ENCODE data around the gene CACNA1H. TPM values are rescaled to one million over a fixed set of nuclear protein-coding genes. Genes with fewer than 3 reads are reported as not detected.

The CACNA1H gene
- total and polyA plus RNA-seq, 2 of the 4 experiments (the other 2 are of a cell fraction): 1.6 to 5.8 TPM

GRCh38 chr16:1121601-1122397, 31.1 kb upstream of the CACNA1H start:
- WGBS, 2 experiments (ENCODE audit: extremely low coverage in 2 of 2, insufficient read length in 1 of 2): 50% methylated on average over 12 of the region's 30 CpGs; no CpG with 5 or more reads in 1 of the 2 experiments
- dilution Hi-C loops (cut with HindIII; ENCODE audit: low sequenced_read_pairs, unreplicated experiment): no loop called here

More at GRCh38 chr16:1121601-1122397, 31.1 kb upstream of the CACNA1H start:
- H2BK5ac ChIP-seq (ENCODE audit: low read depth, low read length, poor library complexity, severe bottlenecking): no peak overlapping the region
- H4K91ac ChIP-seq (ENCODE audit: insufficient read depth, low read depth, low read length): no peak overlapping the region
- H3K4me3 ChIP-seq (ENCODE audit: insufficient read depth, low read depth, low read length): no peak overlapping the region
- no peak overlapping the region for H2BK120ac ChIP-seq (ENCODE audit: low read depth, low read length)
- no peaks in the 10 kb centered on the region for H4K20me1 ChIP-seq (ENCODE audit: insufficient read depth, low read length)
- no peak overlapping the region for H3K4me2 ChIP-seq (ENCODE audit: low read depth, low read length)
- no peak overlapping the region for H3K23ac ChIP-seq (ENCODE audit: low read depth, low read length)
- no peaks in the 10 kb centered on the region for H3K9me3 ChIP-seq (ENCODE audit: control insufficient read depth, insufficient read depth, low read length)
- H3K27ac ChIP-seq (ENCODE audit: insufficient read depth, low read length): no peak overlapping the region
- ChIA-PET POLR2A (ENCODE audit: unreplicated experiment) (no interaction called here), CTCF (no interaction called here)
- H2BK15ac ChIP-seq (ENCODE audit: low read depth, low read length): no peak overlapping the region
- H3K36me3 ChIP-seq (ENCODE audit: control insufficient read depth, insufficient read depth, low read length): no peaks in the 10 kb centered on the region
- no peak overlapping the region for H3K4ac ChIP-seq (ENCODE audit: low read depth, low read length)
- TF ChIP-seq CHD1 (IDR thresholded peaks at IDR 0.05; ENCODE audit: low read depth, low read length) (no peak), POLR2A (IDR thresholded peaks at IDR 0.05; ENCODE audit: low read depth, low read length) (no peak), RCOR1 (IDR thresholded peaks at IDR 0.05; ENCODE audit: insufficient replicate concordance, low read length) (no peak), SMC3 (IDR thresholded peaks at IDR 0.05; ENCODE audit: low read depth, low read length) (no peak)
- H2AFZ ChIP-seq (replicated peaks; ENCODE audit: low read length, poor library complexity): no peak overlapping the region
- H2AK5ac ChIP-seq (ENCODE audit: low read depth, low read length): no peak overlapping the region
- no peak overlapping the region for H4K5ac ChIP-seq (ENCODE audit: low read depth, low read length)
- no peak for ATAC-seq (ENCODE audit: low read depth)
- H3K9ac ChIP-seq (ENCODE audit: low read depth, low read length): no peak overlapping the region
- H4K8ac ChIP-seq (ENCODE audit: low read depth in 2 of 2, low read length in 2 of 2): no peak overlapping the region
- H3K9me1 ChIP-seq (ENCODE audit: insufficient read depth, low read length): no peaks in the 10 kb centered on the region
- H3K56ac ChIP-seq (ENCODE audit: extremely low read depth, insufficient read depth, low read length): no peak overlapping the region
- BruUV-seq (replicated peaks): no TSS peak
- in situ Hi-C loops (cut with MboI; ENCODE audit: low sequenced_read_pairs): no loop called here
- DNase-seq: no peak
- no peak overlapping the region for H2BK20ac ChIP-seq (ENCODE audit: low read depth, low read length)
- intact Hi-C loops (cut with micrococcal nuclease): no loop called here
- peaks cover 16% of the 10 kb centered on the region; the same call in 1 of the 2 replicates for H3K27me3 ChIP-seq (ENCODE audit: control insufficient read depth, insufficient read depth, low read length)
- H3K79me1 ChIP-seq (ENCODE audit: low read depth in 1 of 2, low read length in 2 of 2): no peaks in the 10 kb centered on the region
- H3K18ac ChIP-seq (ENCODE audit: low read depth, low read length): no peak overlapping the region
- peaks cover 2% of the 10 kb centered on the region; the same call in 1 of the 2 replicates for H3K4me1 ChIP-seq (ENCODE audit: control insufficient read depth, insufficient read depth, low read length)
- H2AK9ac ChIP-seq (replicated peaks; ENCODE audit: low read depth, low read length, poor library complexity): no peak overlapping the region
- no peak overlapping the region for H3K14ac ChIP-seq (replicated peaks; ENCODE audit: low read depth, low read length)
